Esophagus muscularis mucosa (tissue), 4 donors: ENCODE data around the gene KCNQ5.

Source experiments
- CTCF ChIP-seq, 3 experiments: fragments of 200-600 bp in 2 of 3; fragments of 450-650 bp in 1 of 3; sonication (generic) in 2 of 3; IDR thresholded peaks; one replicate each; pipeline ENCODE4 v1.5.1; 2017 to 2019; ENCODE audit warnings: antibody characterized with exemption in 3 of 3, mild to moderate bottlenecking in 2 of 3, moderate library complexity in 1 of 3
- EP300 ChIP-seq: sonication (generic); formaldehyde crosslinking; IDR thresholded peaks from one replicate; pipeline ENCODE4 v1.6.1; 2017; ENCODE audit warnings: antibody characterized with exemption
- POLR2A ChIP-seq: fragments of 450-650 bp; IDR thresholded peaks from one replicate; pipeline ENCODE4 v1.6.1; 2017; ENCODE audit warnings: antibody characterized with exemption, moderate library complexity, mild to moderate bottlenecking, low read depth

GRCh38 chr6:72691249-72691648, 69.4 kb downstream of the KCNQ5 start:
- no peak for TF ChIP-seq CTCF (IDR thresholded peaks at IDR 0.05)
- no peak for TF ChIP-seq POLR2A
- TF ChIP-seq EP300 = no peak
